HL-60 (cell line): ENCODE measurements around the gene NAT8L.

ENCODE experiments used
- CTCF ChIP-seq: IDR thresholded peaks from one replicate; pipeline ENCODE4 v1.5.1; 2011; ENCODE audit warnings: low read length, control low read depth, inconsistent platforms; ENCODE audit not compliant: insufficient read depth
- POLR2AphosphoS5 ChIP-seq: IDR thresholded peaks from 2 replicates; pipeline ENCODE4 v1.6.1; 2012; ENCODE audit warnings: low read depth

GRCh38 chr4:2085496-2085901 lies 26.4 kb downstream of the NAT8L start:
- TF ChIP-seq CTCF: no peak
- TF ChIP-seq POLR2AphosphoS5: no peak
